Measurements from ENCODE around the gene CFAP20DC.

- TF ChIP-seq CTCF (conservative IDR thresholded peaks at IDR 0.05; ENCODE audit: low read length): no peak
- TF ChIP-seq EZH2phosphoT487 (IDR thresholded peaks at IDR 0.05; ENCODE audit: borderline replicate concordance, low read depth, low read length): no peak
These were observed 84.0 kb downstream of the CFAP20DC start for GRCh38 chr3:58965865-58966264.
